Body of pancreas (tissue), 4 donors: Measurements from ENCODE around the gene HOXB8. TPM values are rescaled to one million over a fixed set of nuclear protein-coding genes. Genes with fewer than 3 reads are reported as not detected.

Experiments
- ATAC-seq: fragments of 150-250 bp; one replicate; pipeline ENCODE4 v1.9.1; 2016
- DNase-seq, 4 donors: peaks; one replicate each; pipeline ENCODE4 v3.0.0-alpha.2; 2019
- H3K27ac ChIP-seq, 4 donors: fragments of 200-600 bp; sonication (generic); 1 replicate in 3 of 4; 2 replicates in 1 of 4; pipeline versions ENCODE4 v1.5.1 to v1.6.1; 2016 to 2019; ENCODE audit warnings: mild to moderate bottlenecking in 1 of 4, mixed read lengths in 1 of 4, moderate library complexity in 1 of 4
- H3K27me3 ChIP-seq, 2 donors: fragments of 200-600 bp; sonication (generic); one replicate each; pipeline ENCODE4 v1.6.0; 2016; ENCODE audit warnings: mild to moderate bottlenecking in 1 of 2
- H3K36me3 ChIP-seq, 2 donors: fragments of 200-600 bp; sonication (generic); replicated peaks in 1 of 2; 2 replicates each; pipeline ENCODE4 v1.5.1; 2016; ENCODE audit warnings: low read depth in 2 of 2; ENCODE audit not compliant: insufficient read depth in 1 of 2
- H3K4me1 ChIP-seq: fragments of 200-600 bp; sonication (generic); one replicate; pipeline ENCODE4 v1.6.0; 2016
- H3K4me3 ChIP-seq, 2 donors: fragments of 200-600 bp; sonication (generic); 1 replicate in 1 of 2; 2 replicates in 1 of 2; pipeline ENCODE4 v1.5.1; 2016 to 2019
- H3K9me3 ChIP-seq, 3 donors: fragments of 200-600 bp; sonication (generic); 1 replicate in 2 of 3; 2 replicates in 1 of 3; pipeline ENCODE4 v1.5.1; 2016
- CTCF ChIP-seq, 7 experiments: fragments of 450-650 bp in 4 of 7; fragments of 200-600 bp in 3 of 7; sonication (generic) in 3 of 7; IDR thresholded peaks; one replicate each; pipeline ENCODE4 v1.5.1; 2016 to 2019; ENCODE audit warnings: antibody characterized with exemption in 7 of 7
- POLR2A ChIP-seq, 3 donors: fragments of 450-650 bp; IDR thresholded peaks; one replicate each; pipeline ENCODE4 v1.6.1; 2016; ENCODE audit warnings: antibody characterized with exemption in 3 of 3, mild to moderate bottlenecking in 2 of 3
- WGBS, 2 donors: methylation state at CpG; one replicate each; pipeline ENCODE4 v1.1.5; 2017; 5-methylcytosine and 5-hydroxymethylcytosine counted together
- intact Hi-C: fragments of 100-400 bp; cut with DNase I; formaldehyde crosslinking; loops from one replicate; pipeline ENCODE4 v1.15.1; 2023
- total RNA-seq, 2 donors: library from RNA; depleted of rRNA; stranded (reverse); fragments of >200 nt; gene quantifications; one replicate each; pipeline ENCODE4 v1.1.0, GENCODE V29; 2016

HOXB8 gene
- total RNA-seq, 2 donors from 2014 or later, result not detected

- no peak for TF ChIP-seq CTCF (IDR thresholded peaks at IDR 0.05)
- no peak for TF ChIP-seq POLR2A (IDR thresholded peaks at IDR 0.05)
- intact Hi-C loops, result loop anchor here (10.0 kb wide), 1 partner anchor 472 kb away; no protein-coding TSS in a partner anchor
- H3K4me3 ChIP-seq, result no peak overlapping the region
- peaks cover 19% of the 10 kb centered on the region for H3K4me1 ChIP-seq
- no peaks in the 10 kb centered on the region for H3K36me3 ChIP-seq
- no peak overlapping the region for H3K27ac ChIP-seq
- DNase-seq (no peak), ATAC-seq (no peak)
- H3K27me3 ChIP-seq, result peaks cover 0 to 77% of the 10 kb centered on the region in 2 donors
- no peaks in the 10 kb centered on the region for H3K9me3 ChIP-seq
- WGBS, 2 donors, result 15 to 25% methylated on average over 5 of the region's 5 CpGs
Measured at GRCh38 chr17:48627118-48627597, 12.1 kb upstream of the HOXB8 start.

GRCh38 chr17:48626245-48627117, 11.4 kb upstream of the HOXB8 start, which contains the start of gene HOXB9:
TSS of gene HOXB9 (minus strand) at chr17:48626358. CDS start at chr17:48626269, 89 bp downstream.
- Histone ChIP-seq H3K27ac (no peak within 1 kb of the TSS), H3K27me3 (peaks cover 0 to 71% of the 10 kb centered on the region in 2 donors), H3K4me3 (no peak within 1 kb of the TSS), H3K9me3 (no peaks in the 10 kb centered on the region), H3K36me3 (no peaks in the 10 kb centered on the region), H3K4me1 (peaks cover 19% of the 10 kb centered on the region)
- TF ChIP-seq CTCF (IDR thresholded peaks at IDR 0.05) (no peak), POLR2A (IDR thresholded peaks at IDR 0.05) (no peak)
- ATAC-seq (no peak), DNase-seq (no peak)
- 3 to 4% methylated on average over 23 to 49 of the region's 50 CpGs for WGBS, 2 donors
- intact Hi-C loops, result loop anchor here (10.0 kb wide), 1 partner anchor 472 kb away; no protein-coding TSS in a partner anchor

- peaks cover 19% of the 10 kb centered on the region for H3K4me1 ChIP-seq
- H3K36me3 ChIP-seq, result no peaks in the 10 kb centered on the region
- no peaks in the 10 kb centered on the region for H3K9me3 ChIP-seq
- intact Hi-C loops, result loop anchor here (10.0 kb wide), 1 partner anchor 471 kb away; no protein-coding TSS in a partner anchor
- H3K27ac ChIP-seq, result no peak overlapping the region
- WGBS, 2 donors, result 1% methylated on average over 32 to 69 of the region's 69 CpGs
- DNase-seq, result peak in 3 of 4 donors; percentile 13 to 39 (median 28)
- no peak for TF ChIP-seq CTCF (IDR thresholded peaks at IDR 0.05)
- TF ChIP-seq POLR2A (IDR thresholded peaks at IDR 0.05), result no peak
- no peak overlapping the region for H3K4me3 ChIP-seq
- ATAC-seq, result peak; percentile 72
- peaks cover 0 to 66% of the 10 kb centered on the region in 2 donors for H3K27me3 ChIP-seq
Measured at GRCh38 chr17:48625495-48626244, 10.6 kb upstream of the HOXB8 start.

- Histone ChIP-seq H3K27ac (no peak overlapping the region), H3K9me3 (no peaks in the 10 kb centered on the region), H3K4me1 (peaks cover 19% of the 10 kb centered on the region), H3K36me3 (no peaks in the 10 kb centered on the region), H3K27me3 (peaks cover 0 to 73% of the 10 kb centered on the region in 2 donors), H3K4me3 (no peak overlapping the region)
- intact Hi-C loops, result loop anchor here (10.0 kb wide), 1 partner anchor 470 kb away; no protein-coding TSS in a partner anchor
- whole genome bisulfite sequencing, 2 donors, result 2 to 4% methylated on average over 30 to 66 of the region's 66 CpGs
- no peak for DNase-seq
- TF ChIP-seq POLR2A (IDR thresholded peaks at IDR 0.05) (no peak), CTCF (IDR thresholded peaks at IDR 0.05) (no peak)
- ATAC-seq, result no peak
Measured at GRCh38 chr17:48624544-48625494, 9.7 kb upstream of the HOXB8 start.
